AG09309 (cell line): ENCODE measurements around the gene KDM3A.

Experiments
- DNase-seq: peaks from one replicate; pipeline ENCODE4 v3.0.0-alpha.2; 2010; ENCODE audit warnings: low read depth
- H3K4me3 ChIP-seq: 2 replicates; pipeline ENCODE4 v1.5.1; 2011; ENCODE audit warnings: mild to moderate bottlenecking, low read depth, low read length, moderate library complexity; ENCODE audit not compliant: control insufficient read depth
- TF ChIP-seq, protein P1 (sequence below): IDR thresholded peaks from 2 replicates; pipeline ENCODE4 v1.5.1; 2011; ENCODE audit warnings: mild to moderate bottlenecking, low read depth, low read length, inconsistent platforms; ENCODE audit not compliant: insufficient read depth, control insufficient read depth; ENCODE audit errors: missing control alignments

KDM3A gene

DNA sequence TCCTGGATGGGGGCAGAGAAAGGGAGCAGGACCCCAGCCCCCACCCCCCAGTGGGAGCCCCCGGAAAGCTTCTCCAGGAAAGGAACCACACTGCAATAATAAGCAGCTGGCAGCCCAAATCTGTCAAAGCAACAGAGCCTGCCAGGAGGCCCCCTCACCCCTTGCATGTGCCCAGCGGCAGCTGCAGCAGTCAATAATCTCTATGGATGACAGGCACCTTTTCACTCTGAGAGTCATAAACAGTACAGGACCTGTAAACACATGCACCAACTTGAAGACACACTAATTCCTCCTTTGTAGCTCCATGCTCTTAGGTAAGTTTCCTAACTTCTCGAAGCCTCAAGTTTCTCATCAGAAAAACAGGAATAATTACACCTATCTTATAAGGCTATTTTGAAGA, 26.2 kb upstream of the KDM3A start:
- TF ChIP-seq, protein P1, sequence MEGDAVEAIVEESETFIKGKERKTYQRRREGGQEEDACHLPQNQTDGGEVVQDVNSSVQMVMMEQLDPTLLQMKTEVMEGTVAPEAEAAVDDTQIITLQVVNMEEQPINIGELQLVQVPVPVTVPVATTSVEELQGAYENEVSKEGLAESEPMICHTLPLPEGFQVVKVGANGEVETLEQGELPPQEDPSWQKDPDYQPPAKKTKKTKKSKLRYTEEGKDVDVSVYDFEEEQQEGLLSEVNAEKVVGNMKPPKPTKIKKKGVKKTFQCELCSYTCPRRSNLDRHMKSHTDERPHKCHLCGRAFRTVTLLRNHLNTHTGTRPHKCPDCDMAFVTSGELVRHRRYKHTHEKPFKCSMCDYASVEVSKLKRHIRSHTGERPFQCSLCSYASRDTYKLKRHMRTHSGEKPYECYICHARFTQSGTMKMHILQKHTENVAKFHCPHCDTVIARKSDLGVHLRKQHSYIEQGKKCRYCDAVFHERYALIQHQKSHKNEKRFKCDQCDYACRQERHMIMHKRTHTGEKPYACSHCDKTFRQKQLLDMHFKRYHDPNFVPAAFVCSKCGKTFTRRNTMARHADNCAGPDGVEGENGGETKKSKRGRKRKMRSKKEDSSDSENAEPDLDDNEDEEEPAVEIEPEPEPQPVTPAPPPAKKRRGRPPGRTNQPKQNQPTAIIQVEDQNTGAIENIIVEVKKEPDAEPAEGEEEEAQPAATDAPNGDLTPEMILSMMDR = no peak
- no peak overlapping the region for H3K4me3 ChIP-seq
- DNase-seq = no peak

DNA sequence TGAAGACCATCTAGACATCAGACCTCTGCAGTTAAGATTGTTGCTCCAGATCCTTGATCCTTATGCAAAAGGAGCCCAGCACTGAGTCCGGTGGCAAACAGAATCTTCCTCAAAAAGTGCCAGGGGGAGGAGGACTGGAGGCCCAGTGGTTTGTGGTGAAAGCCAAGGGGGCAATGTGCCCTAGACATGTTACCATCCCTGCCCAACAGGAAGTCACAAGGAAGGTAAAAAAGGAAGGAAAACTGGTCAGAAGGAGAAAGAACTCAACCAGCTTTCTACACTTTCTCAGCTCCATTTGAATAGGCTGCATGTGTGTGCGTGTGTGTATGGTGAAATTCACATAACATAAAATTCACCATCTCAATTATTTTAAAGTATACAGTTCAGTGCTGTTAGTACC, 25.0 kb upstream of the KDM3A start:
- DNase-seq = no peak
- TF ChIP-seq, protein P1 = no peak
- no peak overlapping the region for H3K4me3 ChIP-seq

DNA sequence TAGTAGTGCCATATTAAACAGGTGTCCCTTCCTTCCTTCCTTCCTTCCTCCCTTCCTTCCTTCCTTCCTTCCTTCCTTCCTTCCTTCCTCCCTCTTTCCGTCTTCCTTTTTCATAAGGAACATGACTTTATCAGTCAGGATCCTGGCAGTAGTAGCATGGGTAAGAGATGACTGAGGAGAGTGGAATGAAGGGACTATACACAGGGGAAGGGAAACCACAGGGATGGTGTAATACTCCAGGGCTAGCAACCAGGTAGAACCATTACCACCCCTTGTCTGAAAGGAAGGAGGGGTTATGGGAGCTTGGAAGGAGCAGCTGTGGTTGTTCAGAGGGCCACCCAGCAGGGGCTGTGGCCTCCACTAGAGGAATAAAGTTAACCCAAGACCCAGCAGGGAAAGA, 23.2 kb upstream of the KDM3A start:
- TF ChIP-seq, protein P1 = no peak
- no peak for DNase-seq
- H3K4me3 ChIP-seq = no peak overlapping the region

DNA sequence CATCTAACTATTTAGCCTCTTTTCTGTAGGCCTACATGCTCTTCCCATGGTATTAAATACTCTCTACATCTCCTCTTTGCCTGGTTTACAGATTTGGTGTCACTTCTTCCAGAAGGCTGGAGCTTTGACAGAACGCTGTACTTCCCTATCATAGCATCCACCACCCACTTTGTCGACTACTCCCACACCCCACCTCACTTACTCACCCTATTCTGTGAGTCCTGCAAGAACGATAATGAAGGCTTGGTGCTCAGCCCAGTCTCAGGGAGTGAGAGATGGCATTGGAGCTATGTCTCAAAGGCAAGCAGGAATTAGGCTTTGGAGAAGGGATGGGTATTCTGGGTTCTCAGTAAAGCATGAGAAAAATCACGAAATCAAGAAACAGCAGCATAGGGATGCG, 20.3 kb upstream of the KDM3A start:
- DNase-seq = no peak
- no peak overlapping the region for H3K4me3 ChIP-seq
- TF ChIP-seq, protein P1 = no peak

DNA sequence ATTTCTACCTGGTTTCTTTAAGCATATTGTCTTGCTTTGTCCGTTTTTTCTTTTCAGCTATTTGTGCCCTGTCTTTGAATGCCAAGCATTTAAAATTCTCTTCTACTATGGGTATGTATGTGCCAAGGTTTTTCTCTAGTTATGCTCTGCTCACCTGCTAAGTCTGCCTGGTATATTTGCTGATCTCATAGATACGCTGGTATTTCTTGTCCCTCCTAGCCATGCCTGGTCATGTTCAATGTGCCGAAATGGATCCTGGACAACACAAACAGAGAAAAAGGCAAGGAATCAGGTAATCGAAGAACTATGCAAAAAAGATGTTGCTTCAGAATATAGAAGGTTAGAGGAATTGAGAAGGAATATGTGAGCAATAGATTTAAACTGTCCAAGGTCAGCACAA, 14.9 kb upstream of the KDM3A start:
- TF ChIP-seq, protein P1 = no peak
- no peak overlapping the region for H3K4me3 ChIP-seq
- DNase-seq = no peak

DNA sequence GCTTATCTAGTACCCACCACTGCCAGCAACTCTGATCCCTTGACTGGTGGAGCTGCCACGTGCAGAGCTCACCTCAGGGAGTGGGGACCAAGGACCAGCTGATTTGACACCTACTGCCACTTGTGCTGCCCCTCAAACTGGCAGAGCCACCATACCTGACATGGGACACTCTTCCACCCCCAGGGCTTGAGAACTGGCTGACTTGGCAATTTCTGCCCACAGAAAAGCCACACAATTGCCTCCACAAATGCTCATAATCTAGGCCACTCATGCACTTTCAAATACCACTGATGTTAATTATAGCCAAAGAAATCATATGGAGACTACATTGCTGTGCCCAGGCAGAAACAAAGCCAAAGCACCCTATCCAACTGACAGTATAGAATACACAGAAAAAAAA, 11.8 kb upstream of the KDM3A start:
- no peak overlapping the region for H3K4me3 ChIP-seq
- no peak for DNase-seq
- TF ChIP-seq, protein P1 = no peak

DNA sequence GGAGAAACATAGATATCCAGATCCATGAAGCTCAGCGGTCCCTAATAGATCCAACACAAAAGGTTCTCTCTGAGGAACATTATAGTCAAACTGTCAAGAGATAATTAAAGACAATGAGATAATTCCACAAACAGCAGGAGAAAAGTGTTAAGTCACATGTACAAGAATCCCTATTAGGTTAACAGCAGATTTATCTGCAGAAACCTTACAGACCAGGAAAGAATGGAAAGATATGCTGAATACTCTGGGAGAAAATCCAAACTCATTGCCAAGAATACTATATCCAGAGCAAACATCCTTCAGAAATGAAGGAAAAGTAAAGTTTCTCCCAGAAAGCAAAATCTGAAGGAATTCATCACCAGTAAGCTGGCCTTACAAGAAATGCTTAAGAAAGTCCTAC, 10.8 kb upstream of the KDM3A start:
- TF ChIP-seq, protein P1 = no peak
- H3K4me3 ChIP-seq = no peak overlapping the region
- no peak for DNase-seq
